DMS153 treated with DMSO at 0.1 percent for 48 hours (cell line): ENCODE data around the gene ZNF695.

ENCODE experiments used
- DNase-seq: peaks from one replicate; lab custom pipeline; 2025; ENCODE audit not compliant: unreplicated experiment; lab: John Stamatoyannopoulos, UW

Gene ZNF695

GRCh38 chr1:246959944-246960693 is 47.7 kb downstream of the ZNF695 start:
- no peak for DNase-seq

GRCh38 chr1:246954126-246954525 is 53.7 kb downstream of the ZNF695 start:
- DNase-seq: no peak

- no peak for DNase-seq
These were observed 56.4 kb downstream of the ZNF695 start for GRCh38 chr1:246951413-246951812.

- no peak for DNase-seq
These were observed 57.9 kb downstream of the ZNF695 start for GRCh38 chr1:246949956-246950355.

- DNase-seq: no peak
These were observed 60.6 kb downstream of the ZNF695 start for GRCh38 chr1:246947255-246947654.

GRCh38 chr1:246946366-246946765 is 61.5 kb downstream of the ZNF695 start:
- DNase-seq: no peak
